Neural cell (in vitro differentiated cells): ENCODE results near the gene TRPM1. TPM values are rescaled to one million over a fixed set of nuclear protein-coding genes. Genes with fewer than 3 reads are reported as not detected.

Experiments
- H2AFZ ChIP-seq: fragments of 200-600, 300-800 bp; sonication (generic), shearing (Covaris generic); 2 replicates; pipeline ENCODE4 v1.6.0; 2014; ENCODE audit warnings: low read depth, mild to moderate bottlenecking, antibody characterized with exemption, low read length, moderate library complexity
- H3F3A ChIP-seq: fragments of 200-600 bp; shearing (Covaris generic); 2 replicates; pipeline ENCODE4 v1.6.1; 2016; ENCODE audit warnings: mild to moderate bottlenecking, moderate library complexity, mixed read lengths, antibody characterized with exemption, low read length; ENCODE audit not compliant: insufficient read depth, poor library complexity, severe bottlenecking
- H3K27ac ChIP-seq: fragments of 200-600, 300-800 bp; sonication (generic), shearing (Covaris generic); 2 replicates; pipeline ENCODE4 v1.5.1; 2014; ENCODE audit warnings: mild to moderate bottlenecking, low read length, moderate library complexity
- H3K27me3 ChIP-seq: fragments of 300-800, 200-600 bp; sonication (generic), shearing (Covaris generic); 2 replicates; pipeline ENCODE4 v1.6.0; 2014; ENCODE audit warnings: mild to moderate bottlenecking, low read depth, low read length, moderate library complexity; ENCODE audit not compliant: insufficient read depth
- H3K36me3 ChIP-seq: fragments of 300-800, 200-600 bp; sonication (generic), shearing (Covaris generic); 2 replicates; pipeline ENCODE4 v1.5.1; 2014; ENCODE audit warnings: mild to moderate bottlenecking, antibody characterized with exemption, low read length, moderate library complexity; ENCODE audit not compliant: insufficient read depth
- H3K4me2 ChIP-seq: fragments of 300-800, 200-600 bp; sonication (generic), shearing (Covaris generic); 2 replicates; pipeline ENCODE4 v1.6.0; 2014; ENCODE audit warnings: mild to moderate bottlenecking, low read length
- H3K4me3 ChIP-seq: fragments of 300-800, 200-600 bp; sonication (generic), shearing (Covaris generic); 2 replicates; pipeline ENCODE4 v1.5.1; 2014; ENCODE audit warnings: mild to moderate bottlenecking, low read length, moderate library complexity
- H3K79me2 ChIP-seq: fragments of 200-600 bp; shearing (Covaris generic); replicated peaks from 2 replicates; pipeline ENCODE4 v1.6.0; 2014; ENCODE audit warnings: mild to moderate bottlenecking, low read length, moderate library complexity; ENCODE audit not compliant: insufficient read depth
- H3K9ac ChIP-seq: fragments of 300-800, 200-600 bp; sonication (generic), shearing (Covaris generic); 2 replicates; pipeline ENCODE4 v1.6.1; 2016; ENCODE audit warnings: mild to moderate bottlenecking, low read length, mixed read lengths
- H3K9me2 ChIP-seq: fragments of 200-600 bp; shearing (Covaris generic); 2 replicates; pipeline ENCODE4 v1.6.1; 2016; ENCODE audit warnings: mild to moderate bottlenecking, low read length, mixed read lengths; ENCODE audit not compliant: insufficient read depth
- H3K9me3 ChIP-seq: fragments of 200-600, 300-800 bp; sonication (generic), shearing (Covaris generic); 2 replicates; pipeline ENCODE4 v1.6.1; 2016; ENCODE audit warnings: mild to moderate bottlenecking, mixed run types, low read length, moderate library complexity, mixed read lengths
- H4K20me1 ChIP-seq: fragments of 200-600 bp; shearing (Covaris generic); 2 replicates; pipeline ENCODE4 v1.6.1; 2016; ENCODE audit warnings: mild to moderate bottlenecking, mixed run types; ENCODE audit not compliant: insufficient read depth
- EP300 ChIP-seq: fragments of 450-650 bp; conservative IDR thresholded peaks from 2 replicates; pipeline ENCODE4 v1.6.1; 2014; ENCODE audit warnings: antibody characterized with exemption, mild to moderate bottlenecking, moderate library complexity; ENCODE audit not compliant: poor library complexity, severe bottlenecking
- EZH2 ChIP-seq: fragments of 200-600, 300-800 bp; shearing (Covaris generic), sonication (generic); IDR thresholded peaks from 2 replicates; pipeline ENCODE4 v1.6.1; 2014; ENCODE audit warnings: antibody characterized with exemption, low read length, borderline replicate concordance, mild to moderate bottlenecking; ENCODE audit not compliant: insufficient read depth, poor library complexity, severe bottlenecking
- MXI1 ChIP-seq: fragments of 450-650 bp; conservative IDR thresholded peaks from 2 replicates; pipeline ENCODE4 v1.6.1; 2014; ENCODE audit warnings: antibody characterized with exemption, mild to moderate bottlenecking; ENCODE audit not compliant: poor library complexity, severe bottlenecking
- POLR2AphosphoS5 ChIP-seq: IDR thresholded peaks from 2 replicates; pipeline ENCODE4 v1.6.1; 2012
- RAD21 ChIP-seq: fragments of 450-650 bp; conservative IDR thresholded peaks from 2 replicates; pipeline ENCODE4 v1.6.1; 2014; ENCODE audit warnings: antibody characterized with exemption, mild to moderate bottlenecking, moderate library complexity
- REST ChIP-seq: IDR thresholded peaks from 2 replicates; pipeline ENCODE4 v1.6.1; 2012; ENCODE audit warnings: borderline replicate concordance
- SMC3 ChIP-seq: fragments of 450-650 bp; conservative IDR thresholded peaks from 2 replicates; pipeline ENCODE4 v1.6.1; 2014; ENCODE audit warnings: antibody characterized with exemption, mild to moderate bottlenecking, moderate library complexity; ENCODE audit not compliant: poor library complexity
- TAF1 ChIP-seq: IDR thresholded peaks from 2 replicates; pipeline ENCODE4 v1.6.1; 2012; ENCODE audit warnings: low read depth
- polyA plus RNA-seq: library from polyadenylated mRNA; depleted of rRNA; stranded (reverse); fragments of >200 nt; gene quantifications from 2 replicates; pipeline ENCODE4 v1.2.3, GENCODE V29; 2014
- TF ChIP-seq, protein P1 (sequence below): fragments of 450-650 bp; IDR thresholded peaks from 2 replicates; pipeline ENCODE4 v1.5.1; 2014; ENCODE audit warnings: antibody characterized with exemption, mild to moderate bottlenecking, moderate library complexity; ENCODE audit not compliant: poor library complexity, severe bottlenecking

TRPM1 gene
- polyA plus RNA-seq, 1 donor from 2014 or later: not detected

DNA sequence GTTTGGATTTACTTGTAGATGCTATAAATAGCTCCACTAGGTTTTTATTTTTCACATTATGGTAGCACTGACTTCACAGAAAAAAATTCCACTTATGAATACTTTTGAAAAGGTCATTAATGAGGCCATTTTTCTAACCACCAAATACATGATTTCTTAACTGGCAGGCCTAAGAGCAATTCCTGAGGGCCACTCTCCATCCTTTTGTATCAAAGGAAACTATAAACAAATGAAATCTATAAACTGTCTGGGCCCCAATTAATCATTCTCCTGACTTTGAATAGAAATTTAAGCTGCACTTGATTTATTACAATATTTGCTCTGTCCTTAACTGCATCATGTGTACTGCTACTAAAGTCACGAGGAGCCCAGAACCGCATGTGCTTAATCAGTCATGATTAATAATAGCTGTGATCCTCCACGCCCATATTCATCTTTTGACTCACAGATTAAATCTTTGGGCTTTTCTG, 85.0 kb downstream of the TRPM1 start:
- Histone ChIP-seq H2AFZ (no peak overlapping the region), H3K9ac (no peak overlapping the region), H3K79me2 (no peaks in the 10 kb centered on the region), H3K4me2 (no peak overlapping the region), H3K36me3 (no peaks in the 10 kb centered on the region), H4K20me1 (no peaks in the 10 kb centered on the region), H3K9me3 (peaks cover 3% of the 10 kb centered on the region), H3K27me3 (no peaks in the 10 kb centered on the region), H3K9me2 (no peaks in the 10 kb centered on the region), H3K4me3 (no peak overlapping the region), H3K27ac (no peak overlapping the region), H3F3A (no peaks in the 10 kb centered on the region)
- TF ChIP-seq RAD21 (no peak), POLR2AphosphoS5 (no peak), EP300 (no peak), REST (no peak), EZH2 (no peak), MXI1 (no peak), TAF1 (no peak), SMC3 (no peak)
- TF ChIP-seq, protein P1, sequence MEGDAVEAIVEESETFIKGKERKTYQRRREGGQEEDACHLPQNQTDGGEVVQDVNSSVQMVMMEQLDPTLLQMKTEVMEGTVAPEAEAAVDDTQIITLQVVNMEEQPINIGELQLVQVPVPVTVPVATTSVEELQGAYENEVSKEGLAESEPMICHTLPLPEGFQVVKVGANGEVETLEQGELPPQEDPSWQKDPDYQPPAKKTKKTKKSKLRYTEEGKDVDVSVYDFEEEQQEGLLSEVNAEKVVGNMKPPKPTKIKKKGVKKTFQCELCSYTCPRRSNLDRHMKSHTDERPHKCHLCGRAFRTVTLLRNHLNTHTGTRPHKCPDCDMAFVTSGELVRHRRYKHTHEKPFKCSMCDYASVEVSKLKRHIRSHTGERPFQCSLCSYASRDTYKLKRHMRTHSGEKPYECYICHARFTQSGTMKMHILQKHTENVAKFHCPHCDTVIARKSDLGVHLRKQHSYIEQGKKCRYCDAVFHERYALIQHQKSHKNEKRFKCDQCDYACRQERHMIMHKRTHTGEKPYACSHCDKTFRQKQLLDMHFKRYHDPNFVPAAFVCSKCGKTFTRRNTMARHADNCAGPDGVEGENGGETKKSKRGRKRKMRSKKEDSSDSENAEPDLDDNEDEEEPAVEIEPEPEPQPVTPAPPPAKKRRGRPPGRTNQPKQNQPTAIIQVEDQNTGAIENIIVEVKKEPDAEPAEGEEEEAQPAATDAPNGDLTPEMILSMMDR: no peak

DNA sequence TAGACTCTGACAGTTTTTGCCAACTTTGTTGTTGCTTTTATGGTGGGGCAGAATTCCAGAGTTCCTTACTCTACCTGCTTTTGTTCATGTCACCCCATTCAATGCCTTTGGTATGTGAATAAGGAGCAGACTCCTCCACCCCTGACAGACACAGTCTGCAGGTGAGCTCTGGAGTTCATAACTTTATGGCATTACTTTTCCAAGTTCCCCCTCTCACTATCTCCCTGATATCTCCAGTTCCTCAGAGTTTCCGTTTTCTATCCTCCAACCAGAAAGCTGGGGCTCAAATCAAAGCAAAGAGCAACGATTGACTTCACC, 87.0 kb downstream of the TRPM1 start:
- TF ChIP-seq, protein P1: no peak
- TF ChIP-seq SMC3: no peak
- TF ChIP-seq POLR2AphosphoS5: no peak
- no peak for TF ChIP-seq RAD21
- no peak for TF ChIP-seq REST
- H2AFZ ChIP-seq: no peak overlapping the region
- no peaks in the 10 kb centered on the region for H3K27me3 ChIP-seq
- H4K20me1 ChIP-seq: no peaks in the 10 kb centered on the region
- H3K79me2 ChIP-seq: no peaks in the 10 kb centered on the region
- no peak overlapping the region for H3K9ac ChIP-seq
- no peaks in the 10 kb centered on the region for H3K36me3 ChIP-seq
- H3K9me2 ChIP-seq: no peaks in the 10 kb centered on the region
- H3F3A ChIP-seq: no peaks in the 10 kb centered on the region
- no peak overlapping the region for H3K27ac ChIP-seq
- peaks cover 3% of the 10 kb centered on the region for H3K9me3 ChIP-seq
- no peak overlapping the region for H3K4me3 ChIP-seq
- no peak overlapping the region for H3K4me2 ChIP-seq
